Upper lobe of left lung (tissue), 6 donors: Measurements from ENCODE around the gene ZNF581. TPM values are rescaled to one million over a fixed set of nuclear protein-coding genes. Genes with fewer than 3 reads are reported as not detected.
A peak's percentile ranks its signal among the peaks of the same experiment; 100 is the strongest.

ENCODE experiments used
- ATAC-seq, 2 donors: fragments of 200-7000 bp; cut with Tn5 transposase; one replicate each; pipeline ENCODE4 v1.9.1; 2022; ENCODE audit warnings: mild to moderate bottlenecking in 2 of 2, moderate library complexity in 2 of 2; ENCODE audit not compliant: low FRiP score in 2 of 2
- DNase-seq, 2 donors: peaks; one replicate each; pipeline ENCODE4 v3.0.0-alpha.2; 2019 to 2020
- H3K27ac ChIP-seq, 4 donors: fragments of 200-600 bp; sonication (generic); one replicate each; pipeline ENCODE4 v1.5.1; 2016 to 2019
- H3K27me3 ChIP-seq, 4 donors: fragments of 200-600 bp; sonication (generic); one replicate each; pipeline ENCODE4 v1.5.1; 2017 to 2019
- H3K36me3 ChIP-seq, 4 donors: fragments of 200-600 bp; sonication (generic); one replicate each; pipeline ENCODE4 v1.5.1; 2016 to 2019
- H3K4me1 ChIP-seq, 4 donors: fragments of 200-600 bp; sonication (generic); one replicate each; pipeline ENCODE4 v1.5.1; 2018 to 2019
- H3K4me3 ChIP-seq, 4 donors: fragments of 200-600 bp; sonication (generic); one replicate each; pipeline ENCODE4 v1.5.1; 2017 to 2019; ENCODE audit warnings: mild to moderate bottlenecking in 2 of 4, moderate library complexity in 1 of 4
- H3K9me3 ChIP-seq, 4 donors: fragments of 200-600 bp; sonication (generic); one replicate each; pipeline ENCODE4 v1.5.1; 2018 to 2019
- CTCF ChIP-seq, 6 experiments: fragments of 450-650 bp in 4 of 6; fragments of 200-600 bp in 2 of 6; sonication (generic) in 2 of 6; IDR thresholded peaks; one replicate each; pipeline ENCODE4 v1.5.1; 2016 to 2019; ENCODE audit warnings: antibody characterized with exemption in 6 of 6
- EP300 ChIP-seq, 4 donors: sonication (generic); formaldehyde crosslinking; IDR thresholded peaks; one replicate each; pipeline ENCODE4 v1.5.1; 2017; ENCODE audit warnings: antibody characterized with exemption in 4 of 4, control low read depth in 2 of 4
- POLR2A ChIP-seq, 4 donors: fragments of 450-650 bp; IDR thresholded peaks; one replicate each; pipeline ENCODE4 v1.5.1; 2016 to 2017; ENCODE audit warnings: antibody characterized with exemption in 4 of 4, mild to moderate bottlenecking in 2 of 4
- POLR2AphosphoS5 ChIP-seq, 2 donors: sonication (generic); formaldehyde crosslinking; IDR thresholded peaks; one replicate each; pipeline ENCODE4 v1.5.1; 2017; ENCODE audit warnings: antibody characterized with exemption in 2 of 2
- WGBS, 2 donors: methylation state at CpG; one replicate each; pipeline ENCODE4 v1.1.5; 2017 to 2018; 5-methylcytosine and 5-hydroxymethylcytosine counted together
- total RNA-seq, 6 donors: library from RNA; depleted of rRNA in 4 of 6; stranded (reverse); fragments of >200 nt in 4 of 6; gene quantifications; one replicate each; pipeline versions ENCODE4 v1.1.0 to v1.2.1, GENCODE V29; 2016 to 2021
- donor health status: DM: no; HTN: no; CAD: no; lungs with moderate emphysema.
- donor health status: DM: no; HTN: yes; CAD: no; lungs with severe emphysema.

The ZNF581 gene
- total RNA-seq, 6 donors from 2014 or later, result 15.6 to 38.8 (median 21.9) TPM

- no peak for ATAC-seq
- Histone ChIP-seq H3K36me3 (peaks cover 48 to 100% (median 79%) of the 10 kb centered on the region in 4 donors), H3K27me3 (no peaks in the 10 kb centered on the region), H3K27ac (no peak overlapping the region), H3K9me3 (no peaks in the 10 kb centered on the region), H3K4me3 (no peak overlapping the region), H3K4me1 (no peaks in the 10 kb centered on the region)
- DNase-seq, result no peak
- WGBS, 2 donors, result 88 to 89% methylated on average over 12 to 15 of the region's 15 CpGs
- TF ChIP-seq POLR2AphosphoS5 (IDR thresholded peaks at IDR 0.05) (no peak), EP300 (IDR thresholded peaks at IDR 0.05) (no peak), CTCF (IDR thresholded peaks at IDR 0.05) (no peak), POLR2A (IDR thresholded peaks at IDR 0.05) (no peak)
Observed at GRCh38 chr19:55694241-55694655, 50.8 kb downstream of the ZNF581 start.

GRCh38 chr19:55694656-55695491 lies 51.4 kb downstream of the ZNF581 start:
- Histone ChIP-seq H3K36me3 (peaks cover 42 to 96% (median 73%) of the 10 kb centered on the region in 4 donors), H3K27ac (no peak overlapping the region), H3K4me3 (no peak overlapping the region), H3K4me1 (no peaks in the 10 kb centered on the region), H3K27me3 (no peaks in the 10 kb centered on the region), H3K9me3 (no peaks in the 10 kb centered on the region)
- TF ChIP-seq POLR2AphosphoS5 (IDR thresholded peaks at IDR 0.05), result no peak
- no peak for TF ChIP-seq CTCF (IDR thresholded peaks at IDR 0.05)
- no peak for TF ChIP-seq POLR2A (IDR thresholded peaks at IDR 0.05)
- no peak for TF ChIP-seq EP300 (IDR thresholded peaks at IDR 0.05)
- ATAC-seq (no peak), DNase-seq (peak in 1 of 2 donors; percentile 73)
- WGBS, 2 donors, result 94 to 96% methylated on average over 21 to 35 of the region's 37 CpGs

Other genes with a start within 250 kb of the ZNF581 start
- 10 to 100 TPM in 5 of 6 donors, 1 to 10 TPM in 1; 6.5 to 31.6 (median 19.0) TPM for gene UBE2S, start 235.9 kb upstream of the ZNF581 start, total RNA-seq
- gene SHISA7, start 200.3 kb upstream of the ZNF581 start, total RNA-seq, result not detected
- gene ISOC2, start 182.0 kb upstream of the ZNF581 start, total RNA-seq, result 10 to 100 TPM in 5 of 6 donors, 1 to 10 TPM in 1; 4.2 to 44.8 (median 36.7) TPM
- gene C19orf85, start 178.9 kb upstream of the ZNF581 start, total RNA-seq, result not detected
- 10 to 100 TPM in 5 of 6 donors, 1 to 10 TPM in 1; 9.9 to 32.1 (median 12.4) TPM for gene ZNF628, start 167.0 kb upstream of the ZNF581 start, total RNA-seq
- 10 to 100 TPM; 13.1 to 19.2 (median 16.3) TPM for gene NAT14, start 158.5 kb upstream of the ZNF581 start, total RNA-seq
- gene SSC5D, start 155.2 kb upstream of the ZNF581 start, total RNA-seq, result 10 to 100 TPM in 1 of 6 donors, 1 to 10 TPM in 4, under 1 TPM in 1; 0.39 to 10.1 (median 6.7) TPM
- not detected for gene SBK2, start 106.5 kb upstream of the ZNF581 start, total RNA-seq
- 1 to 10 TPM in 1 of 6 donors, under 1 TPM in 2, not detected in 3; 0.30 to 1.6 (median 0.94) TPM for gene SBK3, start 98.1 kb upstream of the ZNF581 start, total RNA-seq
- gene ZNF579, start 62.8 kb upstream of the ZNF581 start, total RNA-seq, result 10 to 100 TPM in 2 of 6 donors, 1 to 10 TPM in 4; 3.5 to 19.2 (median 8.4) TPM
- 10 to 100 TPM; 11.1 to 21.6 (median 16.3) TPM for gene FIZ1, start 44.1 kb upstream of the ZNF581 start, total RNA-seq
- 10 to 100 TPM; 19.9 to 58.7 (median 34.9) TPM for gene ZNF524, start 43.4 kb upstream of the ZNF581 start, total RNA-seq
- 10 to 100 TPM in 4 of 6 donors, 1 to 10 TPM in 2; 7.7 to 39.8 (median 20.6) TPM for gene ZNF865, start 38.0 kb upstream of the ZNF581 start, total RNA-seq
- gene ZNF784, start 19.1 kb upstream of the ZNF581 start, total RNA-seq, result 10 to 100 TPM in 2 of 6 donors, 1 to 10 TPM in 4; 6.8 to 14.7 (median 8.6) TPM
- 10 to 100 TPM; 28.1 to 84.1 (median 38.0) TPM for gene ZNF580, start 2.6 kb upstream of the ZNF581 start, total RNA-seq
- 10 to 100 TPM; 15.3 to 44.0 (median 17.1) TPM for gene CCDC106, start 4.6 kb downstream of the ZNF581 start, total RNA-seq
- gene U2AF2, start 11.4 kb downstream of the ZNF581 start, total RNA-seq, result 100 to 1,000 TPM in 4 of 6 donors, 10 to 100 TPM in 2; 57.7 to 294 (median 157) TPM
- gene EPN1, start 31.6 kb downstream of the ZNF581 start, total RNA-seq, result 100 to 1,000 TPM in 4 of 6 donors, 10 to 100 TPM in 2; 59.7 to 357 (median 126) TPM
- not detected for gene NLRP9, start 94.8 kb downstream of the ZNF581 start, total RNA-seq
- gene RFPL4A, start 115.4 kb downstream of the ZNF581 start, total RNA-seq, result not detected
- not detected for gene RFPL4AL1, start 125.5 kb downstream of the ZNF581 start, total RNA-seq
- gene NLRP11, start 188.3 kb downstream of the ZNF581 start, total RNA-seq, result not detected
- gene NLRP4, start 192.9 kb downstream of the ZNF581 start, total RNA-seq, result not detected